HL-60 (cell line): ENCODE results near the gene ENPP4.

Experiments used
- DNase-seq, 2 experiments: peaks; one replicate each; pipeline ENCODE4 v3.0.0-alpha.2; 2010 to 2020; ENCODE audit warnings: low read depth in 1 of 2, low spot score in 1 of 2
- H3K27ac ChIP-seq: fragments of 250-450 bp; sonication (Bioruptor Pico); replicated peaks from 2 replicates; pipeline ENCODE4 v1.5.1; 2020; ENCODE audit warnings: mild to moderate bottlenecking, moderate library complexity
- H3K27me3 ChIP-seq: fragments of 250-450 bp; sonication (Bioruptor Pico); 2 replicates; pipeline ENCODE4 v1.5.1; 2021; ENCODE audit warnings: mild to moderate bottlenecking, moderate library complexity; ENCODE audit not compliant: insufficient read depth, poor library complexity, severe bottlenecking
- H3K4me3 ChIP-seq: replicated peaks from 2 replicates; pipeline ENCODE4 v1.5.1; 2011; ENCODE audit warnings: mild to moderate bottlenecking, control low read depth, low read length; ENCODE audit not compliant: insufficient read depth
- GABPA ChIP-seq: IDR thresholded peaks from 2 replicates; pipeline ENCODE4 v1.6.1; 2012; ENCODE audit warnings: low read depth
- POLR2AphosphoS5 ChIP-seq: IDR thresholded peaks from 2 replicates; pipeline ENCODE4 v1.6.1; 2012; ENCODE audit warnings: low read depth
- SPI1 ChIP-seq: IDR thresholded peaks from 2 replicates; pipeline ENCODE4 v1.6.1; 2012; ENCODE audit warnings: low read depth, mild to moderate bottlenecking, borderline replicate concordance
- TF ChIP-seq, protein P1 (sequence below): IDR thresholded peaks from one replicate; pipeline ENCODE4 v1.5.1; 2011; ENCODE audit warnings: low read length, control low read depth, inconsistent platforms; ENCODE audit not compliant: insufficient read depth
- TF ChIP-seq, protein P2 (sequence below): IDR thresholded peaks from 2 replicates; pipeline ENCODE4 v1.6.1; 2012; ENCODE audit warnings: low read depth; ENCODE audit not compliant: insufficient replicate concordance

ENPP4 gene

DNA sequence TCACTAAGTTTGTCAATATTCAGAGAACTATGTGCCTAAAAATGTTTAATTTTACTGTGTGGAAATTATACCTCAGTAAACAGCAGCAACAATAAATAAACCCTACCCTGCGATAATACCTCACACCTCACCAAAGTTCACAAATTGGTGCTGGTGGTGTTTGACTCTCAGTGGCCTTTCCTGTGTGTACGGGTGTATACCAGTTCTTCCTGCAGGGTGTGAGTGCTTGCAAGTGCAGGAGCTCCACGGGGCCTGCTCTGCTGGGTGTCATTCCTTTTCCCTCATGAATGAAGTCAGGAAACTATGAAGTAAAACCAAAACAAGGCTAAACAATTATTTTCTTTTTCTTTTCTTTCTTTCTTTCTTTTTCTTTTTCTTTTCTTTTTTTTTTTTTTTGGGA lies 45.1 kb downstream of the ENPP4 start:
- no peak overlapping the region for H3K27ac ChIP-seq
- no peak overlapping the region for H3K4me3 ChIP-seq
- DNase-seq = no peak
- TF ChIP-seq SPI1 (no peak), POLR2AphosphoS5 (no peak), GABPA (no peak)
- TF ChIP-seq, protein P1, sequence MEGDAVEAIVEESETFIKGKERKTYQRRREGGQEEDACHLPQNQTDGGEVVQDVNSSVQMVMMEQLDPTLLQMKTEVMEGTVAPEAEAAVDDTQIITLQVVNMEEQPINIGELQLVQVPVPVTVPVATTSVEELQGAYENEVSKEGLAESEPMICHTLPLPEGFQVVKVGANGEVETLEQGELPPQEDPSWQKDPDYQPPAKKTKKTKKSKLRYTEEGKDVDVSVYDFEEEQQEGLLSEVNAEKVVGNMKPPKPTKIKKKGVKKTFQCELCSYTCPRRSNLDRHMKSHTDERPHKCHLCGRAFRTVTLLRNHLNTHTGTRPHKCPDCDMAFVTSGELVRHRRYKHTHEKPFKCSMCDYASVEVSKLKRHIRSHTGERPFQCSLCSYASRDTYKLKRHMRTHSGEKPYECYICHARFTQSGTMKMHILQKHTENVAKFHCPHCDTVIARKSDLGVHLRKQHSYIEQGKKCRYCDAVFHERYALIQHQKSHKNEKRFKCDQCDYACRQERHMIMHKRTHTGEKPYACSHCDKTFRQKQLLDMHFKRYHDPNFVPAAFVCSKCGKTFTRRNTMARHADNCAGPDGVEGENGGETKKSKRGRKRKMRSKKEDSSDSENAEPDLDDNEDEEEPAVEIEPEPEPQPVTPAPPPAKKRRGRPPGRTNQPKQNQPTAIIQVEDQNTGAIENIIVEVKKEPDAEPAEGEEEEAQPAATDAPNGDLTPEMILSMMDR = no peak
- TF ChIP-seq, protein P2, sequence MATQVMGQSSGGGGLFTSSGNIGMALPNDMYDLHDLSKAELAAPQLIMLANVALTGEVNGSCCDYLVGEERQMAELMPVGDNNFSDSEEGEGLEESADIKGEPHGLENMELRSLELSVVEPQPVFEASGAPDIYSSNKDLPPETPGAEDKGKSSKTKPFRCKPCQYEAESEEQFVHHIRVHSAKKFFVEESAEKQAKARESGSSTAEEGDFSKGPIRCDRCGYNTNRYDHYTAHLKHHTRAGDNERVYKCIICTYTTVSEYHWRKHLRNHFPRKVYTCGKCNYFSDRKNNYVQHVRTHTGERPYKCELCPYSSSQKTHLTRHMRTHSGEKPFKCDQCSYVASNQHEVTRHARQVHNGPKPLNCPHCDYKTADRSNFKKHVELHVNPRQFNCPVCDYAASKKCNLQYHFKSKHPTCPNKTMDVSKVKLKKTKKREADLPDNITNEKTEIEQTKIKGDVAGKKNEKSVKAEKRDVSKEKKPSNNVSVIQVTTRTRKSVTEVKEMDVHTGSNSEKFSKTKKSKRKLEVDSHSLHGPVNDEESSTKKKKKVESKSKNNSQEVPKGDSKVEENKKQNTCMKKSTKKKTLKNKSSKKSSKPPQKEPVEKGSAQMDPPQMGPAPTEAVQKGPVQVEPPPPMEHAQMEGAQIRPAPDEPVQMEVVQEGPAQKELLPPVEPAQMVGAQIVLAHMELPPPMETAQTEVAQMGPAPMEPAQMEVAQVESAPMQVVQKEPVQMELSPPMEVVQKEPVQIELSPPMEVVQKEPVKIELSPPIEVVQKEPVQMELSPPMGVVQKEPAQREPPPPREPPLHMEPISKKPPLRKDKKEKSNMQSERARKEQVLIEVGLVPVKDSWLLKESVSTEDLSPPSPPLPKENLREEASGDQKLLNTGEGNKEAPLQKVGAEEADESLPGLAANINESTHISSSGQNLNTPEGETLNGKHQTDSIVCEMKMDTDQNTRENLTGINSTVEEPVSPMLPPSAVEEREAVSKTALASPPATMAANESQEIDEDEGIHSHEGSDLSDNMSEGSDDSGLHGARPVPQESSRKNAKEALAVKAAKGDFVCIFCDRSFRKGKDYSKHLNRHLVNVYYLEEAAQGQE = no peak
- peaks cover 19% of the 10 kb centered on the region for H3K27me3 ChIP-seq

DNA sequence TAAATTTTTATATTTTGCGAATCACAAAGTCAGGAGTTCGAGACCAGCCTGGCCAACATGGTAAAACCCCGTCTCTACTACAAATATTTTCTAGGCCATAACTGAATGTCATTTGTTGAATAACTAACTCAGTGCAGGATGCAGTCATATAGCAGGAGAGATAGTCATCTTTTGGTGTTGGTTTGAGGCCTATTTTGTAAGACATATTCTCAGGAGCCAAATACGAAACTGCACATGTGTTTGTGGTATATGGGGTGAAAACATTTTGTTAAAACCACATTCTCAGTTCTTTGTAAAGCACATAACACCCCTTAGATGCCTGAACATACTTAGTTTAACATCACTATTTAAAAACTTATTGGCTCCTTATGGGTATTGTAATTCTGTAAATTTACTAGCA lies 45.7 kb downstream of the ENPP4 start:
- TF ChIP-seq SPI1 (no peak), POLR2AphosphoS5 (no peak), GABPA (no peak)
- TF ChIP-seq, protein P1 = no peak
- TF ChIP-seq, protein P2 = no peak
- no peak overlapping the region for H3K4me3 ChIP-seq
- H3K27ac ChIP-seq = no peak overlapping the region
- no peak for DNase-seq
- H3K27me3 ChIP-seq = peaks cover 16% of the 10 kb centered on the region

DNA sequence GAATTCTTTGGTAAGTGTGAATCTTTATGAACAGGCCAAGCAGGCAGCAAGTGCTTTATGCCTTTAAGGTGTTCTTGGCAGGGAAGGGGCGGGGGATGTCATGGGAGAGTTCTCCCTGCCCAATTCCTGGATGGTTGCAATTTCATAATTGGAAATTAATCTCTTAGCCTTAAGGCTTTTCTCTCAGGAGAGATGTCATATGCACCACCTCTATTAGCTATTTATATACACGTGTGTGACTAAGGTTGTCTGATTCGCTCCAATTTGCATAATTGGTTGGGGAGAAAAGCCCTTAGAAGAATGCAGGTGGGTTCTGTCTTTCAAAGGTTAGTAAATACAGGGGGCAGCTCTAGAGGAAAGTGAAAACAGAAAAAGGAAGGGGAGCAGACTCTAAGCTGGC lies 46.2 kb downstream of the ENPP4 start:
- DNase-seq = no peak
- H3K27me3 ChIP-seq = peaks cover 11% of the 10 kb centered on the region
- no peak overlapping the region for H3K4me3 ChIP-seq
- no peak overlapping the region for H3K27ac ChIP-seq
- TF ChIP-seq SPI1 (no peak), GABPA (no peak), POLR2AphosphoS5 (no peak)
- TF ChIP-seq, protein P2 = no peak
- TF ChIP-seq, protein P1 = no peak
